HG03457 (cell line): Measurements from ENCODE around the gene DGKQ.
A peak's percentile ranks its signal among the peaks of the same experiment; 100 is the strongest.
"Not testable (repeated sequence)": the region's sequence is repeated elsewhere in the genome, so short reads cannot be mapped to it uniquely, and the experiment has no call there.

Source experiments
- ATAC-seq: cut with Tn5 transposase; IDR thresholded peaks from one replicate; pipeline ENCODE4 v1.9.1; 2021; ENCODE audit warnings: moderate number of reproducible peaks; ENCODE audit not compliant: unreplicated experiment

Gene DGKQ

DNA sequence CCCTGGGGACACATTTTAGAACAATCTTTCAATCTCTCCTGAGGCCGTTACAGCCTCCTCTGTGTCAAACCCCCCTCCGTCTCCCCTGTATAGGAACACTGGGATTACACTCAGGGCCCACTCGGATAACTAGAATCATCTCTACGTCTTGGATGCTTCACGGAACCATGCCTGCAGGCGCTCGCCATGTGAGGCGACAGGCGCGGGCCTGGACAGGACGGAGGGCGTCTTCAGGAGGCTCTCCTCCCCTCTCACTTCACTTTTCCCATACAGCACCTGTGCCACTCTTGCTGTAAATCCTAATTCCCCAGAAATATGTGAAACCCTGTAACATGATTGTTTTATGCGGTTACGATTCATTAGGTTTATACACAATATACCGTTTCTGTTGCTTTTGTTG lies 9.4 kb upstream of the DGKQ start:
- ATAC-seq = no peak

DNA sequence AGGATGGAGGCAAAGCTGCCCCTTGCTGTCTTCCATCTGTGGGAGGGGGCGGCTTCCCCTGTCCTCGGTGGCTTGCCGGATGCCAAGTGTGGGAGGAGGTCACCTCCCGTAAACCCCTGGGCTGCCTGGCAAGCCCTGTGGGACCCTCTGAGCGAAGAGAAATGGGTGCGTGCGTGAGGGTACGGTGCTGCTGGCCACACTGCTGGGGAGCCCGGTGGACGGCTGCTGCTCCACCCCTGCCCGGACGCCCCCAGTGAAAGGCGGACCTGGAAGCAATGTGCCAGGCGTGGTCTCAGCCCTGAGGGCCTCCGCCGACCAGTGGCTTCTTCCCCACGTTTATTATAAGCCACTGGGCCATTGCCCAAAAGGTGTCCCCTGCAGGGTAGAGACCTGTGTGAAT lies 8.9 kb upstream of the DGKQ start:
- ATAC-seq = no peak

DNA sequence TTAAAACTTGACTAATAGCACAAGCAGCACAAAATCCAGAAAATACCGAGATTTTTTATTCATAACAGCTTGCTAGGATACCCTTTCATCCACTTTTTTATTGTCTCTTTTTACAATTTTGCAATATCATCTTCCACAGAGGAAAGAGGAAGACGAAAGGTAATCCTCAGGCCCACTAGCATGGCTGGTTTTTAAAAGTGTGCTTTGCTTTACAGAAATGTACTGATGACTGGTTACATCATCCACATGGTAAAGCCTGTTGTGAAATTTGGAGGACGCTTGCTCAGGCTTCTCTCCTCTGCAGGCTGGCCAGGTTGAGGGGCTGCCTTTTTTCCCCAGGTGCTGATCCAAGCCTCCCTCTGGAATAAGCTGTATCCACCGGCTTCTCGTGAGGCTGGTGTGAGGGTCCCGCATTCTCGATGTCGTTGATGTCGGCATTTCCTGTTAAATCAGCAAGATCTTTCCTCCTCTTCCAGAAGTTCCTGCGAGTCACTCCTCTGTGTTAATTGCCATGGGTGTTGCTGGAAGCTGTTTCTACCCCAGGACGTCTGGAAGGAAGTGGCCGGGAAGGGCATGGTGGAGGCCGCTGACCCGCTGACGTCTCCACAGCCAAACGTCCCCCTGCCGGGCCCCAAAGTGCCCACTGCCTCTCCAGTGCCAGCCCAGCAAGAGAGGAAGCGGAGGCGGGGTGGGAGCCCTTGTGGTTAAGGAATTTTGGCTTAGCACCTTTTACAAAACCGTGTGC lies 5.8 kb upstream of the DGKQ start:
- no peak for ATAC-seq

DNA sequence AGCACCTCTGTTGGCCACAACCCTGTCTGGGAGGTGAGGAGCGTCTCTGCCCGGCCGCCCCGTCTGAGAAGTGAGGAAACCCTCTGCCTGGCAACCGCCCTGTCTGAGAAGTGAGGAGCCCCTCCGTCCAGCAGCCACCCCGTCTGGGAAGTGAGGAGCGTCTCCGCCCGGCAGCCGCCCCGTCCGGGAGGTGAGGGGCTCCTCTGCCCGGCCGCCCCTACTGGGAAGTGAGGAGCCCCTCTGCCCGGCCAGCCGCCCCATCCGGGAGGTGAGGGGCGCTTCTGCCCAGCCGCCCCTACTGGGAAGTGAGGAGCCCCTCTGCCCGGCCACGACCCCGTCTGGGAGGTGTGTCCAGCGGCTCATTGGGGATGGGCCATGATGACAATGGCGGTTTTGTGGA lies 2.6 kb upstream of the DGKQ start:
- not testable (repeated sequence) for ATAC-seq

DNA sequence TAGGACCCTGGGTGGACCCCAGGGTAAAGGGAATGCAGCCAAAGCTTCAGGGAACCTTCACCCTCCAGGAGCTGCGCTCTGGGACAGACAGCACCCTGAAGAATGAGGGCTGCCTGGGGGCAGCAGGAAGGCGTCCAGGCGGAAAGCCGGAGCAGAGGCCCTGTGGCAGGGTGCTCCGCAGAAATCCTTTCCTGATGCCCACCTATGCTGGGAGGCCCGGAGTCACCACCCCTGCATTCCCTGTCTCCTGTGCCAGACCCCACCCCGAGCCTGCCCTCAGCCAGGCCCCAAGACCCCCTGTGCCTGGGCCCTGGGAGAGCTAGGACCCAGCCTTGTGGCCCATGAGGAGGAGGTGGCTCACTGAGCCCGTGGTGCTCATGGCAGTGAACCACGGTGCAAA lies 1.3 kb upstream of the DGKQ start:
- ATAC-seq = no peak

DNA sequence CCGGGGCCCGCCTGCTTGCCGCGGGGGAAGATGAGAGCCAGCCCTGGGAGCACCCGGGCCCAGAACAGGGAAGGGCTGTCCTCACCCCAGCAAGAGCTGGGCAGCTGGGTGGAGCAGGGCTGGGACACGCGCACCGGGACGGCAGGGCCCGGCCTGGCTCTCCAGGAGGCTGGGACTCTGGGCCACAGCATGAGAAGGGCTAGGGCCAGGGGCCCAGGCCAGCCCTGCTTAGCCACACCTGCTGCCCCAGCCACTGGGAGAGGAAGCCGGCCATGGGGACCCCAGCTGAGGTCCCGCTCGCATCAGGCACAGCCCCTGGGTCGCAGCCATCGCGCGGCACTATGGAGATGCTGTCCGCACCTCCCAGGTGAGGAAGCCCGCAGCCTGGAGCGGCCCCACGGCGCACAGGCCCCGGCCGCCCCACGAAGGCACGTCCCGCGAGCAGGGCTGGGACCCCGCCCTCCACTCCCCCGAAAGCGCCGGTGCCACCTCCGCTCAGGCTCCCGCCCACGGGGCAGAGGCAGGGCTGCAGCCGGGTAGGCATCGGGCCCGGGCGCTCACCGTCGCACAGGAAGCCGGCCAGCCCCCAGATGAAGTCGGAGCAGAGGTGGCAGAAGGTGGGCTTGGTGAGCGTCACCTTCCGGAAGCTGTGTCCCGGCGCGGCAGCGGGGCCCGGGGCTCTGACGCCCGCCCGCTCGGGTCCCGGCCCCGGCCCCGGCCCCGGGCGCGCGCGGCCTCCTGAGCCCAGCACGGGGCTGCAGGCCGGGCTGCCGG lies 531 bp downstream of the DGKQ start:
- ATAC-seq = peak; percentile 19

DNA sequence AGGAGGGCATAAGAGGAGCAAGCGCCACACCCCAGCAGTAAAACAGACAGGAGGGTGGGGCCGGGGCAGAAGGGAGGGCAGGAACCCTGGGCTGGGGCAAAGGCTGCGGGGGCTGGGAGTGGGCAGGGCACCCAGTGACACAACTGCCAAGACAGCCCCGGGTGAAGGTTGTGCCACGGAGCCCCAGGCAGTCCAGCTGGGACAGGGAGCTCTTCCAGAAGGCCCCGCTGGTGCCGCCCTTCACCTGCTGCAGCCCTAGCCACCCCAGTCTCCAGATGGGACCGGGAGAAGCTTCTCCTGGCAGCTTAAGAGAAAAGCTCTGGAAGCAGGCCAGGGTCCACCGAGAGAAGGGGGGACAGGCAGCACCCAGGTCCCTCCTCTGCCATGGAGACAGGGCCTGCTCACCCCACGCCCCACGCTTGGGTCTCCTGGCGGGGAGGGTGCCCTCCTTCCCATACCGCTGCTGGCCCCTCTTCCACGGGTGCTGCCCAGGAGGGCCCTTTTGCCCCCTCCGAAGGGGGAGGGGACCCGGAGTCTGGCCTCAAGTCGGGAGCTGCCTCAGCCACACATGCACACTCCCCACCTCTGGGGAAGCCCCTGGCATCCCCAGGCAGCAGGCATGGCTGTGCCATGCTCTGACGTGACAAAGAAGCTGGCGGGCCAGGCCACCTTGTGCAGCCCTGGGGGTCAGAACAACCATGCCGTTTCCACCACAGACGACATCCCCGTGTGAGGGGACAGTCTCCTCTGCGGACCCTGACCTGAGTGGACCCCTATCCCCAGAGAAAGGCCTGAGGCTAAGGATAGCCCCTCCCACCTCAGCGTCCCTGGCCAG lies 1.5 kb downstream of the DGKQ start:
- ATAC-seq = no peak

DNA sequence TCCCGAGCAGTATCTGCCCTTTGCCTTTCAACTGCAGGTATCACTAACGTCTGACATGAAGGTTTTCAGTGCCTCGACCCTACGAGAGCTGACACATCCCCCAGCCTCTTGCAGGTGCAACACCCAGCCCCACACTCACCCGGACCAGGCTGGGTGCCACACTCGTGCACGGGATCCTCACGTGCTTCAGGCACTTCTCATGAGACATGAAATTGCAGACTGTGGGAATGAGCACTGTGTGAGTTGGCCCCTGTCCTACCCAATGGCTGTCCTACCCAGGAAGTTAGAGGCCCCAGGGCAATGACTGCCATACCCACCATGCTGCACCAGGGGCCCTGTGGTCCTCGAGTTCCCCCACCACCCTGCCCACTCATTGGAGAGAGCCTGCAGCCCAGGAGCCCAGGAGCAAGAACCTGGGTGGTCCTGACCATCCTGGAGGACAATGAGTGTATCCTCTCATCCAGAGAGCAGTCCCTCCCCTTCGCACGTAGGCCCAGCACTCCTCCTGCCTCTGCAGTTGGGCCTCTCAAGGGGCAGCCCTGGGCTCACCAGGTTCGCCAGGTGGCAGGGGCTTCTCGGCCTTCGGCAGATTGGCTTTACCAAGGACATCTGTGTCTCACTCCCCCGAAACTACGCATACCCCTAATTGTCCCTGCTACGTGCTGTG lies 2.4 kb downstream of the DGKQ start:
- no peak for ATAC-seq

DNA sequence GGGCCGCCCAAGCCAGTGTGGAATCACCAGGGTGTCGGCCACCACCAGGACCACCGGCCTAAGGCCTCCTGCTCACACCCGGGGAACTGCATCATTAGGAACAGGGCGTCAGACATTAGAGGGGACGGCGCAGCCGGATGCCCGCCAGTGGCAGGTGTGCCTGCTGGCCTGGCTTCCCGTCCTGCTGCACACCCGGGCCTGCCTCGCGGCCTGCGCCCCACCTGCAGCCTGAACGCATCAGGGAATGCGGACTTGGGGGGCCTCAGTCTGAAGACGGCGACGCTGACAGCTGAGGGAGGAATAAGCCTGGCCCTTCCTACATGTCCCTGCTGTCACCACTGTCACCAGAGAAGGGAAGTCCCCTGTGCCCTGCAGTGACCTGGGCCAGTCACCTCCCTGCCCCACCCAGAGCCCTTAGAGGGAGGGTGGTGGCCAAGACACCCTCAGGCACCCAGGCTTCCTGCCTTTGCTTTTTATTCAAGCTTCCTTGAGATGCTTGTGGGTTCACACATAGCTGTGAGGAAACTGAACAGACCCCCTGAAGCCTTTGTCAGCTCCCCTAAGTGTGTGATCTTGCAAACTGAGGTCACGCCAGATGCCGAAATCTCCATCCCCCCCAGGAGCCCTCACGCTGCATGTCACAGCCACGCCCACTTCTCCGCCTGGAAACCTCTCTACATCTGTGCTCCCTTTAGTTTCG lies 3.2 kb downstream of the DGKQ start:
- ATAC-seq = no peak

DNA sequence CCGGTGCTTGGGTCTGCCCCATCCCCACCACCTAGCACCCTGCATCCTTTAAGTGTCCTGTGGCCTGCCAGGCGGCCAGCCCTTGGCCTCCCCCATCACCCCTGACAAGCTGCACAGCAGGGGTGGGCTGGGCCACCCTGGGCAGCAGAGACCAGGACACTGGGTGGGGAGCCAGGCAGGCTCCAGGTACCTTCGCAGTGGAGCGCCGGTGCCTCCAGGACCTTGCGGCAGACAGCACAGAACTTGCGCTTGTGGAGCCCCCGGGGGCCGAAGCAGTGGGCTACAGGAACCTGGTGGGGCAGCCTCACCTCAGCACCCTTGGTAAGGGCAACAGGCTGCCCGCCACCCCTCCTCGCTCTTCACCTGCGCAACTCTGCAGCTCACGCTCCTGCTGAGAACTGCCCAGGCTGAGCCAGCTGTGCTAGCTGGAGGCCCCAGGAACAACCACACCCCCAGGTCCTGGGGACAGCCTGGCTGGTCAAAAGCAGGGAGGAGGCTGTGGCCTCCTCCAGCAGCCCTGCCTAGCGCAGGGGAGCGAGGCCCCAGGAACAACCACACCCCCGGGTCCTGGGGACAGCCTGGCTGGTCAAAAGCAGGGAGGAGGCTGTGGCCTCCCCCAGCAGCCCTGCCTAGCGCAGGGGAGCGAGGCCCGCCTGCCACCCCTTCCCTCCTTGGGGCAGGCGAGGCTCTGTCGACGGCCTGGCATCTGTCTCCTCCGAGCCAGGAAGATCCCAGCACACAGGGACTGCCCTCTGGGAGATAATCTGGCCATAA lies 4.6 kb downstream of the DGKQ start:
- ATAC-seq = no peak

DNA sequence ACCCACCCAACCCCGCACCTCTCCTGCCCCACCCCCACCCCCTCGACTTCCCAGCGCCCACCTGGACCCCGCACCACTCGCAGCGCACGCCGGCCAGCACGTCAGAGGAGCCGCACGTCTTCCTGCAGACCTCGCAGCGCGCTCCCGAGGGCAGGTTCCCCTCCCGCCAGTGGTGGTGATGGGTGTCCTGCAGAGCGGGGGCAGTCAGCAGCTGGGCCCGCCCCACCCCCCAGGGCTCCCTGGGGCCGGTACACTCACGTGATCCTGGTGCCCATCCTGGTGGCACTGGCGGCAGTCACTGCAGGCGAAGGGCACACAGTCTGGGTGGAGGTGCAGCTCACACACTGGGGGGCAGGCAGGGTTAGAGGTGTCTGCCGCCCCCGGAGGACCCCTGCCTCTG lies 5.1 kb downstream of the DGKQ start:
- no peak for ATAC-seq

DNA sequence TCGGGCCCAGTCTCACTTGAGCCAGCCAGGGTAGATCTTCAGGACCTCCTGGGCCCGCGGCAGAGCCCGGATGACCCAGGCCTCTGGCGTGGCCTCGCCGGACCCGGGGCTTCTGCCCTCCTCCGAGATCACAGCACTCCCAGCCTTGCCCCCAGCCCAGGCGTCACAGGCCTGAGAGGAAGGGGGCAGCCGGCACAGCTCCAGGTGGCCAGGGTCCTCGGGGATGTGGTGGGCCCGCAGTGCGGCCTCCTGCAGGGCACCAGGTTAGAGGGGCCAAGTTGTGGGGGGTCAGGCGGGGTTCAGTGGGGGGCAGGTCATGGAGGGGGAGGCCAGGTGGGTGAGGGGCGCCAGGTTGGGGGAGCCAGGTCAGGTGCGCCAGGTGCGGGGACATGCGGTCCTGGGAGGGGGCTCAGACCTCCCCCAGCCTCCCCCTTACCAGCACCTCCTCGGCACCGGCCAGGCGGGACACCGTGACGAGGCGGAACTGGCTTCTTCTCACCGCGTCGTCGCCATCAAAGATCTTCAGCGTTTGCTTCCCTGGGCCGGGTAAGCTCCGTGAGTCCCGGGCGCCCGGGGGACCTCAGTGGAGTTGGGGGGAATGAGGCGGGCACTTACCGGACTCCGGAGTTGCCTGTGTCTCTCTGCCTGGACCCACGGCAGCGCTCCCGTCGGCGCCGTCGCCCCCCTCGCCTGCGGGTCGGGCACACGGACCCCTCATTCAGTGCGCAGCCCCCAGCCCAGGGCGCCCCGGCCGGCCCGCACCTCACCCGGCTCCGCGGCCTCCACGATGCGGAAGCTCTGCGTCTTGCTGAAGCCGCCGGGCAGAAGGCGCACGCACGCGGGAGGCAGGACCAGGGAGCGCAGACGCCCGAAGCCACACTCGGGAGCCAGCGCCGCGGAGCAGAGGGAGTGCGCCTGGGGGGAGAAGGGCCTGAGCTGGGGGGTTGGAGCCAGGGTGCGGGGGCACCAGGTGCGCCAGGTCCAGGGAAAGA lies 6.0 kb downstream of the DGKQ start:
- no peak for ATAC-seq

DNA sequence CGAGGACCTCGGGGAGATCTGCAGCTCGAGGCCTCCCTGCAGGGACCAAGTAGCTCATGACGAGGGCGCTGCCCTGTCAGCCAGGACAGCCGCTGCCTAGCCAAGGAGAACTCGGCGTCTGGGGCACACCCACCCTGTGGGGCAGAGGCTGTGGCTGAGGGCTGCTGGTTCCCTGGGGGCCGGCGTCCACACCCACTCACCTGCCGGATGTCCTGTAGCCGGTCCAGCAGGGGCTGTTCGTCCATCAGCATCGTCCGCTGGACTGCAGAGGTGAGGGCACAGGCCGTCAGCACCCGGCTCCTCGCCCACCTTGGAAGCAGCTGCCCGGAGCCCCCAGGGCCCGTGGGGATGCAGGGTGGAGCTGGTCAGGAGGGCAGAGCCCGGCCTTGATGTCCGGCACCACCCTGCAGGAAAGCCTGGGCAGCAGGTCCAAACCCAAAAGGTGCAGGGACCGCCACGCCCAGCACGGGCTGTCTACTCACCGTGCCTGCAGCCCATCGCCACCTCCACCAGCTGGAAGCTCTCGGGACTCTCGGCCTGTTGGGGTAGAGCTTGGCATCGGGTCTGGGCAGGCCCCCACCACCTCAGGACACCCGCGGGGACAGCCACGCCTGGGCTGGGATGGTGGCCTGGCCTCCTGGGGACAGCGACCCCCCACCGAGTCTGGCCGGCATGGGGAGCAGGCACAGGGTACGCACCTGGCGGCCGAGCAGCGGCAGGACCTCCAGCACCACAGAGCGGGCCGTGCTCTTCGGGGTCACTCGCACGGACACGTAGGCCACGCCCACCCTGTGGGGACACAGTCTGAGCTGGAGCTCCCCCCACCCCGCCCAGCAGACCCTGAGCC lies 6.9 kb downstream of the DGKQ start:
- ATAC-seq = no peak

DNA sequence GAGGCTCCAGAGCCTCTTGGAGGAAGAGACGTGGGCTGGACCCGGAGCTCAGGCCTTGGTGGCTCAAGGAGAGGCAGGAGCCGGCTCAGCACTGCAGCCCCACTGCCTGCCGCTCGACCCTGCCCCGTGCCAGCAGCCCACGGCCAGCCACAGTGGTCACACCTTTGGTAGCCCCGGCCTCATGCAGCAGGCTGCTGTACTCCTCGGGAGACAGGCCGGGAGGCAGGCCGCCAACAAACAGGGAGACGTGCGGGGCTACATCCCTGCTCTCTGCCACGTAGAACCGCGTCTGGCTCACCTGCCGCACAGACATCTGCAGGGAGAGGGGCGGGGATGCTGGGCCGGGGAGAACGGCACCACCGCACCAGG lies 7.6 kb downstream of the DGKQ start:
- no peak for ATAC-seq

DNA sequence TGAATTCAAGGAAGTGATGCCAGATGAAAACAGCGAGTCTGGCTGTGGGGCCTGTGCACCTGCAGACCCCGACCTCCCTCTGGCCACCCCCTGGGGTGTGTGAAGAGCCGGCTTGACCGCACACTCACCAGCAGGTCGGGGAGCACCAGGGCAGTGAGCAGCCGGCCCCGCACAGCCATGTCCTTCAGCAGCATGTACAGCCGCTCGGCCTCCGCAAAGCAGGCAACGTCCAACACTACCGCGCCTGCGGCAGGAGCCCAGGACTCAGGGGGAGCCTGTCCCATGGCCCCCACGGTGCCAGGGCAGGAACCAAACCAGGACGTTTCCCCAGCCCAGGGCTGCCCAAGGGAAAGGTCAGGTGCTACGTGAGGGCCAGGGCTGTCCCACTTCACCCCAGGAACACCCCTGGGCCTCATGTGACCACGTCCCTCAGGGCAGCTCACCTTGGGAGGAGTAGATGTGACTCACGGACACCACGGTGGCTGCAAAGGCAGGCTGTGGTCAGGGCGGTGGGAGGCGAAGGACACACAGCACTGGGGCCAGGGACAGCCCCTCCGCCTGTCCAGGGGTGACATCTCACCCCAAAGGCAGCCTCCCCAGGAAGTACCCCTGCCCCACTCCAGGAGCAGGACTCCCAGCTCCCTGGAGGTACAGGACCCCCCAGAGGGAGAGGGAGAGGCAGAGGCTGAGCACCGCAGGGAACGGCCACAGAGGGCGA lies 8.2 kb downstream of the DGKQ start:
- no peak for ATAC-seq

DNA sequence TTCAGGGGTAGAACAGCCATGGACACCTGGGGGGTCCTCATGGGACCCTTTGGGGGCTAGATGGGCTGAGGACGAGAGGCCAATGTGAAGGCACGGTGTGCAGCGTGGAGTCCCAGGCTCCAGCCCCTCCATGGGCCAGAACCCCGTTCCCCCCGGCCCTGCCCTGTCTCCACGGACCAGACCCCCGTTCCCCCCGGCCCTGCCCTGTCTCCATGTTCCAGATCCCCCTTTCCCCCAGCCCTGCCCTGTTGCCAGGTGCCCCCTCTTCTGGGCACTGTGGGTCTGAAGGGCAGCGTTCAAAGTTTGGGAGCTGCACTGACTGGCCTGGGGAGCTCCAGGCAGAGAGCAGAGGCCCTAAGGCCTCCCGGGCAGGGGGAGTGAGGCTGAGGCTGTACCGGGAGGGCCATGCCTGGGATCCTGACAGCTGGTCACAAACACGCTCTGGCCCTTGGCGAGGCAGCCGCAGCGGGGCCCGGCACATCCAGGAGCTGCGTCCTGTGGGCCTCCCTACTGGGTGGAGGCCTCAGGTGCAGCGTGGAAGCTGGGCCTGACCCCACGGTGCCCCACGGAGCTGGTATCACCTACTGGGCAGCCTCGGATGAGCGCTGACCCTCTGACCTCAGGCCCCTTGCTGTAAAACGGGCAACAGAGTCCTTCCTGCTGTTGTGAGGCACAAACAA lies 8.9 kb downstream of the DGKQ start:
- ATAC-seq = no peak
